BE2C (cell line): Measurements from ENCODE around the gene ST6GALNAC3.
A peak's percentile ranks its signal among the peaks of the same experiment; 100 is the strongest.

ENCODE experiments used
- DNase-seq: peaks from one replicate; pipeline ENCODE4 v3.0.0-alpha.2; 2020
- H3K27me3 ChIP-seq: fragments of 250-450 bp; sonication (Bioruptor Pico); 2 replicates; pipeline ENCODE4 v1.5.1; 2020; ENCODE audit warnings: mild to moderate bottlenecking
- H3K36me3 ChIP-seq: fragments of 250-450 bp; sonication (Bioruptor Pico); 2 replicates; pipeline ENCODE4 v1.5.1; 2020; ENCODE audit warnings: mild to moderate bottlenecking
- H3K4me1 ChIP-seq: fragments of 250-450 bp; sonication (Bioruptor Pico); 2 replicates; pipeline ENCODE4 v1.5.1; 2020
- H3K4me3 ChIP-seq: 2 replicates; pipeline ENCODE4 v1.5.1; 2011; ENCODE audit warnings: low read depth, low read length
- H3K9me3 ChIP-seq: fragments of 250-450 bp; sonication (Bioruptor Pico); 2 replicates; pipeline ENCODE4 v1.5.1; 2020
- CTCF ChIP-seq: IDR thresholded peaks from 2 replicates; pipeline ENCODE4 v1.5.1; 2012; ENCODE audit warnings: mild to moderate bottlenecking, low read depth, low read length

Gene ST6GALNAC3

GRCh38 chr1:76260279-76260678 is 185.7 kb downstream of the ST6GALNAC3 start:
- no peaks in the 10 kb centered on the region for H3K27me3 ChIP-seq
- H3K4me3 ChIP-seq, result no peak overlapping the region
- no peaks in the 10 kb centered on the region for H3K36me3 ChIP-seq
- H3K4me1 ChIP-seq, result no peaks in the 10 kb centered on the region
- no peak for TF ChIP-seq CTCF
- no peak for DNase-seq
- H3K9me3 ChIP-seq, result no peaks in the 10 kb centered on the region

- no peak for DNase-seq
- H3K9me3 ChIP-seq, result no peaks in the 10 kb centered on the region
- no peaks in the 10 kb centered on the region for H3K27me3 ChIP-seq
- no peak overlapping the region for H3K4me3 ChIP-seq
- no peak for TF ChIP-seq CTCF
- H3K4me1 ChIP-seq, result 0 out of 2 replicates have a peak, but pooled peaks cover 3% of the 10 kb centered on the region
- no peaks in the 10 kb centered on the region for H3K36me3 ChIP-seq
Measured at GRCh38 chr1:76262601-76263000, 188.1 kb downstream of the ST6GALNAC3 start.

DNA sequence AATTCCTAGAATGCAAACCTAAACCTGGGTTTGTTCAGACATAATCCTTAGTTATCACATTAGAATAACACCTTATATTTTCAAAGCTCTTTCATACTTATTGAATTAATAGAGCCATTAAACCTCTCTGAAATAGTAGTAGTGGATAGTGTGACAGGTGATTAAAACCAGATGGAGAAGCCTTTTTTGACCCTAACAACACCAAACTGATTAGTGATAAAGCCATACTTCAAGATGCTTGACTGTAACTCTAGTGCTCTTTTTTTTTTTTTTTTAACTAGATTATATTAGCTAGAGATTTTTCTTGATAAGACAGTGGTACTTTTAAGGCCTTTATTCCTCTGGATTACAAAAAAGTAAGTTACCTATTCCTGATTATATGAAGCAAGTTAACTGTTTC is 190.1 kb downstream of the ST6GALNAC3 start:
- no peak overlapping the region for H3K4me3 ChIP-seq
- no peaks in the 10 kb centered on the region for H3K27me3 ChIP-seq
- DNase-seq, result no peak
- H3K36me3 ChIP-seq, result no peaks in the 10 kb centered on the region
- no peak for TF ChIP-seq CTCF
- peaks cover 14% of the 10 kb centered on the region for H3K4me1 ChIP-seq
- no peaks in the 10 kb centered on the region for H3K9me3 ChIP-seq

GRCh38 chr1:76266762-76267161 is 192.2 kb downstream of the ST6GALNAC3 start:
- Histone ChIP-seq H3K36me3 (no peaks in the 10 kb centered on the region), H3K9me3 (no peaks in the 10 kb centered on the region), H3K4me3 (no peak overlapping the region), H3K27me3 (no peaks in the 10 kb centered on the region), H3K4me1 (peaks cover 16% of the 10 kb centered on the region)
- DNase-seq, result peak; percentile 42
- TF ChIP-seq CTCF, result no peak

- H3K27me3 ChIP-seq, result no peaks in the 10 kb centered on the region
- no peak for TF ChIP-seq CTCF
- no peaks in the 10 kb centered on the region for H3K36me3 ChIP-seq
- H3K9me3 ChIP-seq, result no peaks in the 10 kb centered on the region
- no peak for DNase-seq
- no peak overlapping the region for H3K4me3 ChIP-seq
- H3K4me1 ChIP-seq, result peaks cover 16% of the 10 kb centered on the region
Measured at GRCh38 chr1:76267631-76268030, 193.1 kb downstream of the ST6GALNAC3 start.

- TF ChIP-seq CTCF, result no peak
- H3K9me3 ChIP-seq, result no peaks in the 10 kb centered on the region
- H3K4me1 ChIP-seq, result peaks cover 16% of the 10 kb centered on the region
- no peak overlapping the region for H3K4me3 ChIP-seq
- no peaks in the 10 kb centered on the region for H3K36me3 ChIP-seq
- DNase-seq, result no peak
- no peaks in the 10 kb centered on the region for H3K27me3 ChIP-seq
Measured at GRCh38 chr1:76268341-76268740, 193.8 kb downstream of the ST6GALNAC3 start.
